Pulmonary artery endothelial cell (primary cell): ENCODE data around the gene TNC. TPM values are rescaled to one million over a fixed set of nuclear protein-coding genes. Genes with fewer than 3 reads are reported as not detected.
"Not testable (repeated sequence)": the region's sequence is repeated elsewhere in the genome, so short reads cannot be mapped to it uniquely, and the experiment has no call there.

Experiments
- DNase-seq: peaks from one replicate; pipeline ENCODE4 v3.0.0-alpha.2; 2011; ENCODE audit warnings: low read depth, low spot score
- total RNA-seq: library from RNA; depleted of rRNA; stranded (reverse); fragments of >200 nt; gene quantifications from 2 replicates; pipeline ENCODE4 v1.2.3, GENCODE V29; 2014

TNC gene
- total RNA-seq, 1 donor from 2014 or later: 0.07 TPM

GRCh38 chr9:115135821-115136778, 18.1 kb upstream of the TNC start:
- no peak for DNase-seq

DNA sequence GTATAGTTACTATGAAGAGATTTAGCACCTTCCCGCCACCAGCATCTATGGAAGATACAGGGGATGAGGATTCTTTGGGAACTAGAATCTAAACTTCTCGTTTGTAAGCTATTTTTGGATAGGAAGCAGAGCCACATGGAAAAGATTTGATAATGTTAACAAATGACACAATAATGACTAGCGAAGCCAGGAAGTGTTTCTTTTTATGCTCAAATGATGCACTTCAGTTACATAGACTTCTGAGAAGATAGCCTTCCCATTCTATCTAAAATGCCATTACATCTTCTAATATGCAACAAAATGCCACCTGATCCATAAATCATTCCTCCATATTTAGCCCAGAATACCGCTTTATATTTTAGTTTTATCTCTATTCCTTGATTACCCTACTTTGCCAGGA, 17.0 kb upstream of the TNC start:
- no peak for DNase-seq

DNA sequence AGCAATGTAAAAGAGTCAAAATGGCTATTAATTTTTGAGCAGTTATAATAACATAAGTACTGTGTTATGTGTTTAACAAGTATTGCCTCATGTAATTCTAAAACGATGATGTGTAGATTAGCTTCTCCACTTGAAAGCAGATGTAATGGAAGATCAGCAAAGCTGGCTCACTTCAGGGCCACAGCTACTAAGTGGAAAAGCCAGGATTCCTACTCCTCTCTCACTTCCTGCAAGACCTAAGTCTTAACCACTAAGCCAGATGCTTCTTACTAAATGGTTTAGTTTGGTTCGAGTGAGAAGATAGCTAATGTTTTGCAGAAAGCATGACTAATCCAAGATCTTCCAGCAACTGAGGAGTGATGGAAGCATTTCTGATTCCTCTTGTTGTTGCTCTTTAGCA, 15.7 kb upstream of the TNC start:
- no peak for DNase-seq

DNA sequence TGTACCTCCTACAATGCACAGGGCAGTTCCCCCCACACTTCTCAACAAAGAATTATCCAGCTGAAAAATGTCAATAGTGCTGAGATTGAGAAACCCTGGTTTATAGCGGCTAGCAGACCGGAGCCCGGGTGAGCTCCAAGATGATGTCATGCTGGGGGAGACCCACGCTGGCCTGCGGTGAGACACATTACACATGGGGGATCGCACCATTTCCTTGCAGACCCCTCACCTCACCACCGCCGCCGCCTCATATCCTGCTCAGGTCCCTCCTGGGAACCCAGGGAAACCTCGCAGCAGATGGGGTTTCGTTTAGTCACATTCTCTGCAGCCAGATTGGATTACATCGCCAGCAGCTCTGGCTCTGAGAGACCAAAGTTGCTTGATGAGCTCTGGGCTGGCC, 14.7 kb upstream of the TNC start:
- DNase-seq: no peak

DNA sequence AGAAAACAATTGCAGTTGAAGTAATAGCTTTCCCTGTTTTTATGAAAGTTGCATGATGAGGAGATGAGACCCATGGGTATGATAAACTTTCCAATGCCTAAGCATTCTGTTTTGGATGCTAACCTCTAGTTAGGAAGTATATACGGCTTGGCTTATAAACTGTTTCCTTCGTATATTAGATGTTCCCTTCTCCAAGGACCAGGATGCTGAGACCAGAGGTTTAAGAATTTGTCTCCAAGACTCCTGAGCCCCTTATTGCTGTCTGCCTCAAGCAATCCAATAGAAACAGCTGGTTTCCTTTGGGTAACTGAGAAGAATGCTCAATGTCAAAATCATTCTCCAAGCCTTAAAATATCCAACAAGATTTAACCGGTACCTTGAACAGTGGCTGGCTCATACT, 12.2 kb upstream of the TNC start:
- DNase-seq: no peak

GRCh38 chr9:115128726-115129125, 10.8 kb upstream of the TNC start:
- not testable (repeated sequence) for DNase-seq

- DNase-seq: no peak
These were observed 9.3 kb upstream of the TNC start for GRCh38 chr9:115127191-115127817.

DNA sequence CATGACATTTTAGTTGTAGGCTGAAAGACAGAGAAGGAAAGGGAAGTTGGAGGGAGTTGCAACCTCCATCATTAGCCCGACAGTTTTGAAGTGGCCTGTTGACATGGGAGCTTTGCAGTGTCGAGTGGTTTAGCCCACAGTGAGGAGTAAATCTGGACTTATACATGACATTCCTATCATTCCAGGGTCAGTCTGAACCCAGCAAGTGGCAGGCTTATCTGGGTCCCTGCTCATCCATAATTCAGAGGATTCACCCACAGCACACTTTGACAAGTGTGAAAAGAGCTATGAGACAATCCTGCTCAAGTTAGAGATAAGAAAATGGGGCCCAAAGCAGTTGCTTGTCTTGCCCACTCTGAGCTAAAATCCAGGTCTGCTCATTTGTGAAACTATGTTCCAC, 8.4 kb upstream of the TNC start:
- no peak for DNase-seq

GRCh38 chr9:115122937-115123336, 5.0 kb upstream of the TNC start:
- DNase-seq: no peak

GRCh38 chr9:115121181-115121580, 3.2 kb upstream of the TNC start:
- DNase-seq: no peak

DNA sequence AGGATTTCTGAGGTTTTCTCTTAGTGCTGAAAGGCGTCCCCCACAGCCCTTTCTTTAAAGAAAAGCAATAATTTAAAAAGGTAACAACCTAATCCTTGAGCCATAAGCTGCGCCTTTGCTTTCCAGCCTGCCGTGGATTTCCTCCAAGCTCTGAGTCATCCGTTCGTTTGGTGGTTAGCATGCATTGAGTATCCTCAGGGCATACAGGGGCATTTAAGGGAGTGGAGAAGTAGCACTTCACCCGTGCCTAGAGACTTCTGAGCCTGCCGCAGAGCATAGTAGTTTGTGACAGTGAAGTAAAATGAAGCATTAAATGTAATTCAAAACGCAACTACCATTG, 892 bp upstream of the TNC start:
- no peak for DNase-seq

GRCh38 chr9:115116421-115117284, 1.3 kb downstream of the TNC start:
- DNase-seq: no peak

DNA sequence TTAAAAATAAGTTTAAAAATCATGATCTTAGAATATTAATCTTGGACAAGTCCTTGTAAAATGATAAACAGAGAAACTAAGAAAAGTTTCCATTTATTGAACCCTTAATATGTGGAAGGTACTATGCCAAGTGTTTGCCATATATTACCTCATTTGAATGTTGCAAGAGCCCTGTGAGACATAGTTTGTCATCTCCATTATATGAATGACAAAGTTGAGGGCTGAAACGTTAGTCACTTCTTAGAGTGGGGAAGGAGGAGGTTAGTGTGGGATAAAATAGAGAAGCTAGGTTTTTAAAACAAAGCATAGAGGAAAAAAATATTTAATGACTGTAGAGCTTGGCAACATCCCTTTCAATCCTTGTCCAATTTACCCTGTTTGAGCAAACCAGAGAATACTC, 2.0 kb downstream of the TNC start:
- no peak for DNase-seq

GRCh38 chr9:115115117-115115880, 2.7 kb downstream of the TNC start:
- no peak for DNase-seq

DNA sequence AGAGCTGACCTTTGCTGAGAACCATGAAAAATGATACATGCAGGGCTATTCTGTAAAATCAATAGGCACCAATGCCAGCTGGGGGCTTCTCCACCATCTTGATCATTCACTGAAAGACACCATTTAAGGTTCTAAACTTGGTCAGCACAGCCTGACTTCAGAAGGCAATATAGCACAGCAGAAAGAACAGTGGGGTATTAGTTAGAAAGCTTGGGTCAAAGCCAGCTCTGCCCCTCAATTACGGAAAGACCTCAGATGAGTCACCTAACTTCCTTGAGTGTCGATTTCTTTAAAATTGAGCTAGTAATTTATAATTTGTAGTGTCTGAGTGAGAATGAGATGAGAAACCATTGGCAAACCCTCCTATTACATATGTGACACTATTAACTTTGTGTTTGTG, 3.4 kb downstream of the TNC start:
- no peak for DNase-seq

GRCh38 chr9:115114084-115114483, 3.9 kb downstream of the TNC start:
- DNase-seq: no peak

DNA sequence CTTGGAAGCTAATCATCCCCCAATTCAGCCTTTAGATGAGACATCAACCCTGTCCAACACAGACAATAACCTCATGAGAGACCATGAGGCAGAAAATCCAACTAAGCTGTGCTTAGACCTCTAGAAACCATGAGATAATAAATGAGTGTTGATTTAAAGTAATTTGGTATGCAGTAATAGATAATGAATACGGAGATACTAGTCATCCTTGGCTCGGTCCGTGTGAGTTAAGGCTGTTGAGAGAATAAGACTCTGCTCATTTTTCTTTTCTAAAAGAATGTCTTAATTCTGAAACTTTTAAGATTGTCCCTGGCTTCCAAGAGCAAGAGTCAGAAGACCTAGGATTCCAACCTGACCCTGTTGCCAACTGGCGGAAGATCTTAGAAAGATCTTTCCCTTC, 6.1 kb downstream of the TNC start:
- DNase-seq: no peak

DNA sequence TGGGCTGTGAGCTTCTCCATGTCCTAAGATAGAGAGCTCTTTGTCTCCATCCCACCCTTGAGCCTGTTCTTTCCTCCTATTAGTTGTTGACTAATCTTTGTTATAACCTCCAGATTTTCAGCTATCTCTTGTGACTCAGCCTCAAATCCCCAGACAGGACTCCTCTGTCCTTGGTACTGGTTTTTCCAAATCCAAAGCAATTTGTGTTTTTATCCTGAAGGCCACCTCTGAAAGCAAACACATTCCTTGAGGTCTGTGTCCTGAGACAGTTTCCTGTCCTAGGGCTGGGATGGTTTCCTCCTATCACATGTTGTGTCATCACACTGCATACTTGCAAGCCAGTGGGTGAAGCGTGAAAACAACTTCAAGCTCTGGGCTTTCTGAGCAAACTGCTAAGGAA, 8.5 kb downstream of the TNC start:
- no peak for DNase-seq

DNA sequence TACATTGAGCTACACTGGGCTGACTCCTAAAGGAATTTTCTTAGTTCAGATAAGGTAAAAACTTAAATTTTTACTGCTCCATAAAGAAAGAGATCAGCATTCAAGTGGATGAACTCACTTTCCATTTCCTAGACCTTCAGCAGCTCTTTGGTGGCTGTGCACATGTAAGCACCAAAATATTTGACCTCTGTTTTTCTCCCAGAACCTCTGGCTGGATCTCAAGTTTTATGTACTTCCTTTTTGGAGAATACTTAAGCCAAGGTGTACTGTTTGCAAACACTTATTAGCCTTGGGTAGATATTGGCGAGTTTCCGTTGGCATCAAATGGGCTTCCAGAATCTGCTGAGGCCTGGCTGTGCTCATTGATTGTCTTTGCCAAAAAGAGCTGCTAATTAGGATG, 10.3 kb downstream of the TNC start:
- no peak for DNase-seq

GRCh38 chr9:115106642-115107041, 11.3 kb downstream of the TNC start:
- DNase-seq: no peak

GRCh38 chr9:115106001-115106400, 12.0 kb downstream of the TNC start:
- DNase-seq: no peak
